A673 (cell line): Measurements from ENCODE around the gene HLCS.

ENCODE experiments used
- EZH2 ChIP-seq: fragments of 200-600 bp; sonication (generic); IDR thresholded peaks from 2 replicates; pipeline ENCODE4 v1.6.1; 2017; ENCODE audit warnings: borderline replicate concordance, low read depth, mild to moderate bottlenecking, mixed read lengths, antibody characterized with exemption, low read length; ENCODE audit not compliant: poor library complexity, severe bottlenecking
- TF ChIP-seq, protein P1 (sequence below): fragments of 300-800, 200-600 bp; sonication (generic); conservative IDR thresholded peaks from 2 replicates; pipeline ENCODE4 v1.5.1; 2017; ENCODE audit warnings: low read depth, mild to moderate bottlenecking, antibody characterized with exemption, low read length, moderate library complexity, mixed read lengths

DNA sequence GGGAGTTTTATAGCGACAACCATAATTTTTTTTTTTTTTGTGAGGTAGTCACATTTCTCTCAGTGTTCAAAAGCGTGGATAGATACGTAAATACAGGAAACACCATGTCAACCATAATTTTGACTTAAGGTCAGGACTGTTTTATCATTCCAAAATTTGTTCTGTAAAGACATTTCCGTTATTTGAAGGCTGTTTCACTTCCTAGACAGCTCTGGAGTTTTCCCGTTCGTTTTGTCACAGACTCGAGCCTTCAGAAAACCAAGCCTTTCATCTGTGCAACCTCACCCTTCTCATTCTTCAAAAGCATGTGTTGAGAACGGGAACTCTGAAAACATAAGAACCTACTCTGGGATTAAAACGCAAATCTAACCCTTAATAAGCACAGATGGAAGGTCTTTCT is 249.6 kb downstream of the HLCS start:
- TF ChIP-seq, protein P1, sequence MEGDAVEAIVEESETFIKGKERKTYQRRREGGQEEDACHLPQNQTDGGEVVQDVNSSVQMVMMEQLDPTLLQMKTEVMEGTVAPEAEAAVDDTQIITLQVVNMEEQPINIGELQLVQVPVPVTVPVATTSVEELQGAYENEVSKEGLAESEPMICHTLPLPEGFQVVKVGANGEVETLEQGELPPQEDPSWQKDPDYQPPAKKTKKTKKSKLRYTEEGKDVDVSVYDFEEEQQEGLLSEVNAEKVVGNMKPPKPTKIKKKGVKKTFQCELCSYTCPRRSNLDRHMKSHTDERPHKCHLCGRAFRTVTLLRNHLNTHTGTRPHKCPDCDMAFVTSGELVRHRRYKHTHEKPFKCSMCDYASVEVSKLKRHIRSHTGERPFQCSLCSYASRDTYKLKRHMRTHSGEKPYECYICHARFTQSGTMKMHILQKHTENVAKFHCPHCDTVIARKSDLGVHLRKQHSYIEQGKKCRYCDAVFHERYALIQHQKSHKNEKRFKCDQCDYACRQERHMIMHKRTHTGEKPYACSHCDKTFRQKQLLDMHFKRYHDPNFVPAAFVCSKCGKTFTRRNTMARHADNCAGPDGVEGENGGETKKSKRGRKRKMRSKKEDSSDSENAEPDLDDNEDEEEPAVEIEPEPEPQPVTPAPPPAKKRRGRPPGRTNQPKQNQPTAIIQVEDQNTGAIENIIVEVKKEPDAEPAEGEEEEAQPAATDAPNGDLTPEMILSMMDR, result no peak
- no peak for TF ChIP-seq EZH2
